Left renal cortex interstitium (tissue), 4 donors: ENCODE data around the gene TRAM2. TPM values are rescaled to one million over a fixed set of nuclear protein-coding genes. Genes with fewer than 3 reads are reported as not detected.

Experiments used
- DNase-seq, 4 donors: peaks; one replicate each; pipeline ENCODE4 v3.0.0-alpha.2; 2013; ENCODE audit warnings: low read depth in 4 of 4, low spot score in 2 of 4, missing footprints in 1 of 4
- polyA plus RNA-seq, 4 donors: library from polyadenylated mRNA; unstranded; fragments of 120-200 nt; gene quantifications; one replicate each; pipeline ENCODE4 v1.2.1, GENCODE V29; 2013; ENCODE audit not compliant: insufficient read length in 4 of 4

The TRAM2 gene
- polyA plus RNA-seq, 4 donors, result 38.2 to 50.8 (median 46.8) TPM

GRCh38 chr6:52595000-52595795 lies 18.3 kb upstream of the TRAM2 start:
- DNase-seq, result peak in 2 of 4 donors; percentile 70 to 77

GRCh38 chr6:52594221-52594620 lies 17.4 kb upstream of the TRAM2 start:
- DNase-seq, result no peak

DNA sequence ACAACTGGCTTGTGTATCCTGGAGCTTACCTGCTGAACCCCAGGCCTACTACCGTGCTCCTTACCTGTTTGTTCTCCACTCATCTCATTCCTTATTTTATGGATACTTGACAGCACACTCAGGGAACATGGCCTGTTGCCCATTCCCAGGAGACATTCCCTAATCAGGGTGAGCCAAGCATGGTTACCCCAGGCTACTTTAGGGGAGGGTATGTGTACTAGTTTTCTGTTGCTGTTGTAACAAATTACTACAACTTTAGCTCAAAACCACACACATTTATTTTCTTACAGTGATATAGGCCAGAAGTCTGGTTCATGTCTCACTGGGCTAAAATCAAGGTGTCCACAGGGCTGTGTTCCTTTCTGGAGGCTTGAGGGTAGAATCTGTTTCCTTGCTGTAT lies 15.0 kb upstream of the TRAM2 start:
- DNase-seq, result no peak

DNA sequence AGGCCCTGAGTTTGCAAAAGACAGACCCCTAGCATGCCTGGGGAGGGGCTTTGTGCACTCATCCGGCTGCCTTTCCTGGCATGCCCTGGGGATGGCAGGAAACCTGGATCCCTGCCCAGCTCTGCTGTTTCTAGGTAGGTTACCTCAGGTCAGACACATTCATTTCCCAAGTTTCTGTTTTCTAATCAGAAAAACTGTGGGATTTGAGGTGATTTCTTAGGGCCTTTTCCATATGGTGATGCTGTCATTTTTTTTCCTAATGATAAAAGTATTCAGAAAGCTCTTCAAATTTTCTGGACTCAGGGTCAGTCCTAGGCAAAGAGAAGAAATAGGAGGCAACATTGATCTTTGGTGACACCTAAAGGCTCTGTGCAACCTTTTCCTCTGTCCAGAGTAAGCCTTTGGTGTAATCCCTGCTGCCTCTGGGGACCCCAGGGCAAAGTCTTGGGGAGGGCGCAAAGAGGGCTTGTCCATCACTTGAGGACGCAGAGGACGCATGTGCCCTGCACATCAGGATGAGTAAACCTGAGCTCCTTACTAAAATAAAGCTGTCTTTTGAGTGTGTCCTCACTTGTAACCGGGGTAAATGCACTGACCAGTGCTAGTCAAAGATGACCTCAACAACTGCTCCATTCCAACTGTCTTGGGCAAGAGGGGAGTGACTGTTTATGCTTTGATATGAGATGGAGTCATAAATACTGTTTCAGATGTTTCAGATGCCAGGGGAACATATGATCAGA lies 13.5 kb upstream of the TRAM2 start:
- no peak for DNase-seq

GRCh38 chr6:52588710-52589091 lies 11.8 kb upstream of the TRAM2 start:
- DNase-seq, result no peak

DNA sequence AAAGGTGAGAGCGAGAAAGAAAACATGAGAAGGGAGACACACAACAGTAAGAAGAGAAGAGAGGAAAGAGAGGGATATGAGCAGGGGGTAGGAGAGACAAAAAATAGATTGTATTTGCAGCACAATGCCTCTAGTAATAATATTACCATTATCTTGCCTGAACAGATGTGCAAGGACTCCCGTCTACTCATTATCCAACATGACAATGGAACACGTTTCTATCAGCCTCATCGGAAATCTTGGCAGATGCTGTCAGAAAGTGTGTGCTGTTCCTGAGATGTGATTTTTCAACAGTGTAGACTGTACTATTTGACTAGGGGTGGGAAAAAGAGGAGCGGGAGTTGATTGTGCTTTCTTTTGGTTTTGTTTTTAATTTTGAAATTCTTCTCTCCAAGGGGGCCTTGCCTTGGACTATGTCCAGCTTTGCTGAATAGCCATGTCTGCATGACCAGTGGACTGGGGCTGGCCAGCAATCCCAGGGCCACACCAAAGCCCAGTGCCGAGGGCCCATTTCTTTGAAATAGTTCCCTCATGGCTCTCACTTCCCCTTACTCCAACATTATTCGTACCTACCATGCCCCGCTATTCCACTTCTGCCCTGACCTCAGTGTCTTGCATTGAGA lies 11.3 kb upstream of the TRAM2 start:
- no peak for DNase-seq

DNA sequence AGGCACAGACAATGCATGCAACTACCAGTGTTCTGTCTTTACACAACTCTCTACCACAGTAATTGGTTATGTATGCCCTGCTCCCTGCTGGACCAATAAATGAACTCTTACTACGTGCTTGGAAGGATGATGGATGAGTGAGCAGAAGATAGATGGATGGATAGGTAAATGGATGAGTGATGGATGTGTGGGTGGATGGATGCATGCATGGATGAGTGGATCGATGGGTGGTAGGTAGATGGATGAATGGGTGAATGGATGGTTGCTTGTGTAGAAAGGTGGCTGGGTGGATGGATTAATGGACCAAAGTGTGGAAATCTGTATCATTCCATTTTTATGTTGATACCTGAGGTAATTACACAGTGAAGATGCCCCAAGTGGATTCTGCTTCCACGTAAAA lies 10.1 kb upstream of the TRAM2 start:
- no peak for DNase-seq

DNA sequence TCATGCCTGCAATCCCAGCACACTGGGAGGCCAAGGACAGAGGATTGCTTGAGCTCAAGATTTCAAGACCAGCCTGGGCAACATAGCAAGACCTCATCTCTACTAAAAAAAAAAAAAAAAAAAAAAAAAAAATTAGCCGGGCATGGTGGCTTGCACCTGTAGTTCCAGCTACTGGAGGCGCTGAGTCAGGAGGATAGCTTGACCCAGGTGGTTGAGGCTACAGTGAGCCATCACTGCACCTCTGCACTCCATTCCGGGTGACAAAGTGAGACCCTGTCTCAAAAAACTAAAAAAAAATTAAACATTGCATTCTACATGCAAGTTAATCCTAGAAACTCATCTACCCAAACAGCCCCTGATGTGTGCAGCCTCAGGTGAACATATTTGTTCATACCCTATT lies 7.3 kb upstream of the TRAM2 start:
- DNase-seq, result no peak

DNA sequence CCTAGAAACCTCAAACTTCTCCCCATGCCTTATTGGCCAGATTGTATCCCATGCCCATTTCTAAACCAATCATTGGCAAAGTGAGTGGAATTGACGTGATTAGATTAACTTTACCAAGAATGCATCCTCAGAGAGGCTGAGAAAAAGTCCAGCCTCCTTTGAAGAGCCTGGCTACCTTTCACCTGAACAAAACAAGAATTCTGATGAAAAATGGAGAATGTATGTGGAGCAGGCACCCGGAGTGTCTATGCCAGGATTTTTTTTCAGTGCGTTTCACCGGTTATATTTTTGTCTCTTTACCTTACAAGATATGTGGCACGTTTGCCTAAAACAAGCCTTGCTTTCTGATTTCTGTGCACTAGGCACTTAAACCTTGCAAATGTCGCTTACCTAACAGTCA lies 6.1 kb upstream of the TRAM2 start:
- no peak for DNase-seq

- DNase-seq, result no peak
Observed at GRCh38 chr6:52582446-52582845, 5.6 kb upstream of the TRAM2 start.

DNA sequence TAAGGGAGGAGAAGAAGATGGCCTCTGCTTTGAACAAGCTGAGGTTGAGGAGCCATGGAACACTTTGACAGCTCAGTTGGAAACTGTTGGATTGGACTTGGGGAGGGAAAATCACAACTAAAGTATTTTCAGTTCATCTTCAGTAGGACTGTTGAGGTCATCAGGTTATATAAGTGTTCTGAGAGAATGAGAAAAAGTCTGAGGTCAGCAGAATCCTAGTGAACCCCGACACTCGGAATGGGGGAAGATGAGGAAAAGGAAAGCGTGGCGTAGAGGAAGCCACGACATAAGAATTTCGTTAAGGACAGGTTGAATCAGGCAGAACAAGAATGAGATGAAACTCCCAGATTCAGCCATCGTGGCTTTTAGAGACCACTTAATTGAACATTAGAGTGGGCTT lies 4.0 kb upstream of the TRAM2 start:
- DNase-seq, result no peak

DNA sequence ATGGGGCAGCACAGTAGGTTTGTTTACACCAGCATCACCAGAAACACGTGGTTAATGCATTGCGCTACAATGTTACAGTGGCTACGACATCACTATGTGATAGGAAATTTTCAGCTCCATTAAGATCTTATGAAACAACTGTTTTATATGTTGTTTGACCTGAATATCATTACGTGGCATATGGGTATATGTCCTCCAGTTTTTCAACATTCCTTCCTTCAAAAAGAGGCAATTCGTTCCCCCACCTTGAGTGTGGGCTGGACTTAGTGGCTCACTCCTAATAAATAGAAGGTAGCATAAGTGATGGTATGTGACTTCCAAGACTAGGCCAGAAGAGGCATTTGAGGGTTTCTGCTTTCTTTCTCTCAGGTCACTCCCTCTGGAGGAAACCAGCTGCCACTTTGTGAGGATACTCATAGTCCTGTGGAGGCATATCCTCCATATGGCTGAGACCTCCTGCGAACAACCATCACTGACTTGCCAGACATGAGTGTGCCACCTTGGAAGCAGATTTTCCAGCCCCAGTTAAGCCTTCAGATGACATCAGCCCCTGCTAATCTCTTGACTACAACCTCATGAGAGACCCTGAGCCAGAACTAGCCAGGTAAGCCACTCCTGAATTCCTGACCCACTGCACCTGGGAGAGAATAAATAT lies 2.3 kb upstream of the TRAM2 start:
- no peak for DNase-seq

DNA sequence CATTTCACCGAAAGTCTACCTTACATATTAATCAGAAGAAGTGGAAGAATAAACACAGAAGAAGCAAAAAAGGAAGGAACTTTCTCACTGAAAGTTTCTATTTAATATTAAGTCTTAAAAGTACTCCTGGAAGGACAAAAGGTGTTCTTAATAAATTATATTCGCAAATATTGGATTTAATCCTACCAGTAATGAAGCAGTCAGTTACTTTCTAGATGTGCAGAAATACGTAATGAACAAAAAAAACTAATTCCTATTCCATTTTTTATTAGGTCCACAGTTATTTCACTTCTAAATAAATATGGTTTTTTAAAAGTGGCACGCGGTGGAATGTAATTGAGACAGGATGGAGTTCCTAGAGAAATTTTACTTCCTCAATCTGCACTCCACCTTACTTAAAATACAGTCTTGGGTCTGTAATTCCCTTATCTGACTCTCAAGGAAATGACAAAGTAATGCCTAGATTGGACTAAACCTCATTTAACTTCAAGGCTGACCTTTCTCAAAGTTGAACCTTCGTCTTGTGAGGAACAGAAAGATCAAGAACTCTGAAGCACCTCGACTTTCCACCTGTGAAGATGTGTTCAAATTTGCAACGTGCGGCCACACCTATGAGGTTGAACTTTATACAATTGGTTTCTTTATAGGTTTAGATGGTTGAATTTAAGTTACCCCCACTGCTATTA lies 1.1 kb upstream of the TRAM2 start:
- no peak for DNase-seq

GRCh38 chr6:52576392-52577021 lies 353 bp downstream of the TRAM2 start:
- DNase-seq, result no peak

- DNase-seq, result no peak
Observed at GRCh38 chr6:52576054-52576391, 837 bp downstream of the TRAM2 start.

DNA sequence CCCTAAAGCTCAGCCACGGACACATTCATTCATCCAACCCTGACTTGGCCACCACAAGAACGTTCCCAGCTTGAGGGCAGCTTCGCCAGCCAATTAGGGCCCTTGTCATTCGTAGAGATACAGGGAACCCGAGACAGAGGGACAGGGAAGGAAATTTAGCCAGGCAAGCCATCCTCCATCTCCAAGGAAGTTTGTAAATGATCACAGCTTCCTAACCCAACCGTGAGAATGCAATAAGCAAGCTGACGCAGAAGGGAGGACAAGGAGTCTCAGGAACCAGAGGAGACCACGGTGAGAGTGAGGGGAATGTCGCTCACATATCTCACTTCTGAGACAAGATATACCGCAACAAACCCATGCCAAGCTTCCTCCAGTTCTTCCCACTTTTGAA lies 1.4 kb downstream of the TRAM2 start:
- DNase-seq, result no peak

- no peak for DNase-seq
Observed at GRCh38 chr6:52574709-52575501, 2.0 kb downstream of the TRAM2 start.

GRCh38 chr6:52573295-52573694 lies 3.6 kb downstream of the TRAM2 start:
- no peak for DNase-seq

- no peak for DNase-seq
Observed at GRCh38 chr6:52572536-52572935, 4.3 kb downstream of the TRAM2 start.
